Activated CD8-positive, alpha-beta memory T cell treated with anti-CD3 and anti-CD28 coated beads, Interleukin-2, amount 50 U/mL, for 4 hours (primary cell): ENCODE data around the gene ZNF343.
"Not testable (repeated sequence)": the region's sequence is repeated elsewhere in the genome, so short reads cannot be mapped to it uniquely, and the experiment has no call there.

Experiments
- DNase-seq: peaks from one replicate; pipeline ENCODE4 v3.0.0-alpha.2; 2020

Gene ZNF343

DNA sequence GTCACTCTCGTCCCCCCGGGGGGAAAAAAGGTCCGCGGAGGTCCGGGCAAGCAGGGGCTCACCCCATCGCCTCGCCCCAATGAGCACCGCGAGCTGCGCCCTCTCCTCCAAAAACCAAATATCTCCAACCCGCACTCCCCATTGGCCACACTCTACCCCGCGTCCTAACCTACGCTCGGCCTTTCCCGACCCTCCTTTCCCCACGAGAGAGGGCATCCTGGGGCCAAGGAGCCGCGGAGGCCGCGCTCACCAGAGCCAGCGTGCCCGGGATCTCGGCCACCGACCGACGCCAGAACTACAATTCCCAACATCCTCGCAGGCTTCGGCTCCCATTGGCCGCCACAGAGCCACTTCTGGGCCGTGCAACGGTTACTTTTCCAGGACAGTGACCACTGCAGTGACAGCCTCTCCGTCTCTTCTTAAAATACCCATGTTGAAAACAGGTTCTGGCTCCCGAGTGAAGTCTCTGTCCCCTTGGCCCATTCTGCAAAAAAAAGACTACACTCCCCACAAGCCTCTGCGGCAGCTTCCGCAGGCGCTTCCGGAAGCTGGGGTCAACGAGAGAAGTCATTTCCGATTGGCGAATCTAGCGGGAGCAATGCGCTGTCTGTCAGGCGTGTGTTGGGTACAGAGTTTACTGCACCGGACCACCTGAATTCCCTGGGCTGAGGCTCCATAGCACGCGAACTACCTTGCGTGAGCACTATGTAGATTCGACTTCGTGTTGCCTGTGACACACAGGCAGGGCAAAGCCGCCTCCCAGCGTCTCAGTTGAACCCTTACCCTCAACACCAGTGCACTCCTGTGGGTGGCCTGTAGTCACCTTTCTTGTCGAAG is at the start of gene ZNF343:
ZNF343 (minus strand) TSS at position 285 of the 837 bp plus-strand sequence. CDS start 15,020 bp downstream, outside the sequence.
- peak; percentile 73 for DNase-seq

DNA sequence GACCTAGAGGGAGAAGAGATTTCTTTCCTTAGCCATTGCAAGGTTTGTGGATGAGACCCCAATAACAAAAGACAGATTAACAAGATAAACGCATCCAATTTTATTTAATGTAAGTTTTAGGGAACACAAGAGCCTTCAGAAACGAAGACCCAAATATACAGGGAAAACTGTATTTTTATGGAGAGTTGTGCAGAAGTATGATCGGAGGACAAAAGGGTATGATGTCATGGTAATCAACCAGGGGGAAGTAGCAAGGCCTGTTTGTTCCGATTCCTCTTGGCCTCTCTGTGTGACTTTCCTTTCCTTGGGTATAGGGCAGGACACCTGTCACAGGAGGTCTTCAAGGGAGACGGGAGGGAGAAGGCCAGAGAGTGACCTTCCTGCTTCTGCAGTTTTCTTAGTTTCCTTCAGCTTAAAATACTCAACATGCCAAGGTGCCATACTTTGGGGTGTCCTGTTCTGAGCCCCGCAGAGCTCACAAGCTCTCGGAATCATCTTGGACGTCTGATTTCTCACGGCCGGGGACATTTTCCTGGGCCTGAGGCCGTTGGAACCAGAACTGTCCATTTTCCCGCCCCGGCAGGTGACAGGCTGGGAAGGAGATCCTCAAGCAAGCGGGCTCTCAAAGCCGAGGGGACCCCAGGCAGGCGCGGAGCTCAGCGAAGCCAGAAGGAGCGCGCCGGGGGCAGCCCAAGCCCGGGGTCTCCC is 49.3 kb upstream of the ZNF343 start:
- DNase-seq = no peak

DNA sequence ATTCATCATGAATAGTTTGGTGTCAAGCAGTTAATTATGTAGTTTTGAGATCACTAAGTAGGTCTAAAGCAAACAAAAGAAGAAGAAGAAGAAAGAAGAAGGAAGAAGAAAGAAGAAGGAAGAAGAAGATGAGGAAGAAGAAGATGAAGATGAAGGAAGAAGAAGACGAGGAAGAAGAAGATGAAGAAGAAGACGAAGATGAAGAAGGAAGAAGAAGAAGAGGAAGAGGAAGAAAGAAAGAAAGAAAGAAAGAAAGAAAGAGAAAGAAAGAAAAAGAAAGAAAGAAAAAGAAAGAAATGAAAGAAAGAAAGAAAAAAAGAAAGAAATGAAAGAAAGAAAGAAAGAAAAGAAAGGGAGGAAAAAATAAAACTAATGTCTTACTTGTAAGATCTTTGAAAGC is 36.9 kb upstream of the ZNF343 start:
- DNase-seq = no peak

DNA sequence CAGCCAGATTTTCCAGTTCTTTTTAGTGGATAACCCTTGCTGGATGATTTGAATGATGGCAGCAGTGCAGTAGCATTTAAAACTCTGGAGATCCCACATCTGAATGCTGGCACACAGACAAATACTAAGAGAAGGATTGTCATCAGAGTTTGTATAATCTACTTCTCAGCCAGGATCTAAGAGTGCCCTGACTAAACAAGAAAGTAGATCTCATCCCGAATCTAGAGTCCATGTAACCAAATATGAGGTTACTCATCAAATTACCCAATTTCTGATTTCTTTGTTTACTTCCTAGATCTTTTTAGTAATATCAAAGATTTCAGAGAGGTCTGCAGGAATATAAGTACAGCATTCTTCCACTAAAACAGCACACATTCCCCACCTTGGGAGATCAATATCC is 35.5 kb upstream of the ZNF343 start:
- DNase-seq = no peak

DNA sequence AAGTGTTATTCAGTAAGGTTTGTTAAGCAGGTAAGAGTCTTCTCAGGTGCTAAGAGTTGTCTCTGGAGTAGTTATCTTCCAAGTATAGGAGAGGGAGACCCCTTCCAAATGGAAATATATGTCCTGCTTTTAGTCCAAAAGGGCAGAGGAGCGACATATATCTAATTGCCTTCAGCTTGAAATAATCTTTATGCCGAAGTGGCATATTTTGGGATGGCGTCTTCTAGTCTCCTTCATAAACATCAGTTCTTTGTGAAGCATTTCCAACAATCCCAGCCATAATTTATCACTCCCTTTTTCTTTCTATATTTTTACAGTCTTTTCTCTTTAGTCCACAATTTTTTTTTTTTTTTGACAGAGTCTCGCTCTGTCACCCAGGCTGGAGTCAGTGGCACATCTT is 33.6 kb upstream of the ZNF343 start:
- no peak for DNase-seq

DNA sequence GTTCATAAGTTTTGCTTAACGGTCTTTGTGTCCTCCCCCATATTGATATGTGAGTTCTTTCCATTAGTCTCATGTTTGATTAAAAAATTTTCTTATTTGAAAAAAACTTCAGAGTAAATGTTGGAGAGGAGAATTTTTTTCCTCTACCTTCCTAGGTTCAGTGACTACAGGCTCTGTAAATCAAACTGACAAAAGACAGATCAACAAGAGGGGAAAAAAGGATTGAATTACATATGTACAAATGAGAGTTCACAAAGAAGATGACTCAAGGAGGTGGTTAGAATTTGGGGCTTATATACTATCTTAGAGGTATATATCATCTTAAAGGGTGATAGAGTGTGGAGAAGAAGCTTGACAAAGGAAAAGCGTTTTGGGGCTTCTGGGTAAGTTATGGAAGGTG is 33.2 kb upstream of the ZNF343 start:
- no peak for DNase-seq

DNA sequence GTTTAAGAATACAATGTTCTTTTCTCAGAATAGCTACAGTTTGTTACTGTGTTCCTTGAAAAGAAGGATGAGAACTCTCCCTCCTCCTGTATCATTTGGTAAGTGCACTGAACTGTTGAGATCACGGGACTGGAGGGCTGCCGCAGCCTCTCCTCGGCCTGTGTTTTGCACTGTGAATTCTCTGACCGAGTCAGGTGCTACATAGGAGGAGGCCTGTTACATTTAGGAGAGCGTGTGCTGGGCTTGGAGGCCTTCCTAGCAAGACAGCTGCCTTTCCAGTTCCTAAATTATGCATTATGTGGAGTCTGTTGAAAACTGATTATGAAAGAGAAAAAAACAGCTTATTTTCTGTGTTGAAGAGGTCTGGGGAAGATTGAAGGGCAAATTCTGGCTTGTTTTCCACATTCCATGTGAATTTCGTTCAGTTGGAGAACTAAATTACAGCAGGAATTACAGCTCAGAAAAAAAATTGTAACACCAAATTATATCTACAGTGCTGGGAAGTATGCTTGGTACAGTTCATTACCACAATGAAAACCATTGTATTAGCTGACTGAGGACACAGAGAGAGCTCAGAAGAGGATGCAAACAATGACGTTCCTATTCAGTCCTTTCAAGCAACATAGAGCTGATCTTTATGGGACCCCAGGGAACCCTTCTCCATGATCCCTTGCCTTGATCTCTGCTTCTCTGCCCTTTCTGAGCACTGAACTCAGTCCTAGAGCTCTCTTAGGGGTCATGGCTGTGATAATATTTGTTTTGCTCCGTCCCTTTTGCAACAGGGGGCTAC is 30.4 kb upstream of the ZNF343 start:
- DNase-seq = no peak

DNA sequence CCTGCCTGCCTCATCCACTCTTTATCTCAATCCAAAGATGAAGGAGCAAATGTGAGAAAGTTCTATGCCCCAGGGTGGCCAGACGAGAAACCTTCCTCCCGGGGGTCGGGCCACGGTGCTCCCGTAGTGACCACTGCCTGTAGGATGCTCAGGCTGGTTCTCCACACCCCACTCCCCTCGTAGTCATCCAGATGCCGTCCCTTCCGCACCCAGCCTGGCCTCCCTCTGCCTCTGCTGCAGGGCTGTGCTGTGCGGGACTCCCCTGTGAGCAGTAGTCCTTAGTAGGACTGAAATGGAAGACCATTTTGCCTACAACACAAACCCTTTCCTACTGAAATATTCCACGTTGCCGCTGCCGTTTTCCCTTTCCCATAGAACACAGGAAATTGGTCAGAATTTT is 29.6 kb upstream of the ZNF343 start:
- DNase-seq = no peak

DNA sequence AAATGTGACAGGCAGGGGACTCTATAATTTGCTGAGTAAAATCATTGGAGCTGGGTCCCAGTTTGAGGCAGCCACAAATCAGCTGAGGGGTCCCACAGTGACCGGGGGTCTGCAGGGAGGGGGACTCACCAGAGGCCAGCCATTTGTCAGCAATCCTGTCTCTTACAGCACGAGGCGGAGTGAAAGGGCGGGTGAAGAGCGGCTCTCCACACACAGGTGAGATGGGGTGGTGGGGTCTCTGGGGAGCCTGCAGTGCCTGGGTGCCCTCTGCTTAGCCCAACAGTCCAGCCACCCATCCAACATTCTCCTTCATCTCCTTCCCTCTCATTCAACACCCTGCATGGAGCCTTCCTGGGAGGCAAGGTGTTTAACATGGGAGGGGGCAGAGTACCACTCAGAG is 28.4 kb upstream of the ZNF343 start:
- DNase-seq = no peak

DNA sequence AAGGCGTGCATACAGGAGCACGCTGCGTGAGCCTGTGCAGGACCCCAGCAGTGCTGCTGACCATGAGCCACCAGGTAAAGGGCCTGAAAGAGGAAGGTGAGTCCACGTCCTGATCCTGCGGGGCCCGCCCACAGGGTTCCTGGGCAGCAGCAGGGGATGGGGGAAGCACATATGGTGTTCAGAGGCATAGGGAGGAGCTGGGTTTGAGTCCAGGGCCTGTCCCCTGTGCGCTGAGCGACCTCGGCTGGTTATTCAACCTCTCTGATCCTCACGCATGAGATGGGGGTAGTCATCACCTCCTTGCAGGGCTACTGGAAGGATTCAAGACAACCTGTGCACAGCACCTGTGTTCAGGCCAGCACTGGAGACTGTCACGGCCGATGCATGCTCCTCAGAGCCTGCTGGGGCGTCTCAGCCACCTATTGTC is 27.9 kb upstream of the ZNF343 start, which contains the start of gene TMC2:
TMC2 (plus strand) TSS at position 14 of the 427 bp plus-strand sequence; CDS start at position 63, 49 bp downstream.
- no peak for DNase-seq

DNA sequence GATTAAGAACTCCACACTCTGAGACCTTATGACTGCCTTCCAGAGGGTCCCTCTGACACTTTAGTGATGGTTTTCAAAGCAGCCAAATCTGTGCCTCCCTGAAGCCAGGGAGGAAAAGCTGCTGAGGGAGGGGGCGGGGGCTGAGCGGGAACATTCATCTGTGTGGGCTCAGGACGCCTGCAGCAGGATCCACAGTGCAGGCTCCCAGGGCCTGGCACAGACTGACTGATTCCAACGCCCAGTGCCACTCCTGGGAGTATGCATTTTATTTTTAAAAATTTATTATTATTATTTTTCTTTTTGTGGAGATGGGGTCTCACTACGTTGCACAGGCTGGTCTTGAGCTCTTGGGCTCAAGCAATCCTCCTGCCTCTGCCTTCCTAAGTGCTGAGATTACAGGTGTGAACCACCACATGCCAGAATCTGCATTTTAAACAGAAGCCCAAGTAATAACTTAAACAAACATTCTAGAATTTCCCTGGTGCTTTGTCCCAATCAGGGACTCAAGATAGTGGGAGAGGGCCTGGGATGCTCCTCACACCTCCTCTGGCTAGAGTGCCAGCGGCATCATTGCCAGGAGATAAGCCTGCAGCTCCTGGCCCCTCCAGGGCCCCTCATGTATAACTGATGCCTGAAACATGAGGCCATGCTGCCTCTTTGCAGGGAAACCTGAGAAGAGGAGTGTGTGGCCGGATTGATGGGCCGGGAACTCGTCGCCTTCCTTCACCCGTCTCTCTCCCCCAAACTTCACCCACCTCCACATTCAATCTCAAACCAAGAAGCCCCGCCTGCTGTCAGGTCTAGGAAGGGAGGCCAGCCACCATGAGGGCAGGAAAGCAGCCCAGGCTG is 27.2 kb upstream of the ZNF343 start:
- DNase-seq = no peak

DNA sequence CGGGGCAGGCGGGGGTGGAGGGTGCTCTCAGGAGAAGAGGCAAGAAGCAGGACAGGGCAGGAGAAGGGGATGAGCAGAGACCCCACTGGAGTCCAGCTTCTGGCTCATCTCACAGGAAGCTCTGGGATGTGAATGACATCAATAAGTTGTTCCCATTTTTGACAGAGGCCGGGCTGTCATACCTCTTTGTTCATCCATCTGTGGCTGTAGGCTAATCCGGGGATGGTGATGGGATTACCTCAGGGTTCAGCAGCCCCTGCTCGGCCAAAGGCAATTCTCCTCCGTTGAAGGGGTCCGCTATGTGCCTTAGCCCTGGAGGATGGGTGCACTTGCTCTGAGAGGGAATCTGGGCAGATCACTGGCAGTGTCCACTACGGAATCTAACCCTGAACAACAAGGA is 24.4 kb upstream of the ZNF343 start:
- DNase-seq = no peak

DNA sequence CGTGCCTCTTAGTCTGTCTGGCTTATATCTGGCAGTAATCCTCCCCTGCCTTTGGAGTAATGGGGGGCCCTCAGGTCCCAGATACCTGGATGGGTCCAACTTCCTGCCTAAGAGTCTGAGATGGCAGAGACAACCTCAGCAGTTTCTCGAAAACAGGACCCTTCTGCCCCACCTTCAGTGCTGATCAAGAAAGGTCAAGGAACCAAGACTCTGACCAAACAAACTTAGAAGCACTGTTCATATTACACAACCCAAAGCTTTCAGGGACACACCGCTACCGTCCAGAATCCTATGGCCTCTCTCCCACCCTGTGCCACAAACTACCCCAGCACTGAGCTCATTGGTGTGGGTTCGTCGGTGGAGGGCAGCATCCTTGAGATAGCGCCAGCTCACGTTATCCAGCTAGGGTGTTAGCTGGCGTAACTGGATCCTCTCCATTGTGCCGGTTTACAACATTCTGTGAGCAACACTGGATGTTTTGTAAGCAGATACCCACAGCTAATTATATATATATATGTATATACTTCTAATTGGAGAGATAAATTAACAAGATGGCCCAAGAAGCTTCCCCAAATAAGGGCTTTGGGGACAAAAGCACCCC is 20.1 kb upstream of the ZNF343 start:
- DNase-seq = no peak

DNA sequence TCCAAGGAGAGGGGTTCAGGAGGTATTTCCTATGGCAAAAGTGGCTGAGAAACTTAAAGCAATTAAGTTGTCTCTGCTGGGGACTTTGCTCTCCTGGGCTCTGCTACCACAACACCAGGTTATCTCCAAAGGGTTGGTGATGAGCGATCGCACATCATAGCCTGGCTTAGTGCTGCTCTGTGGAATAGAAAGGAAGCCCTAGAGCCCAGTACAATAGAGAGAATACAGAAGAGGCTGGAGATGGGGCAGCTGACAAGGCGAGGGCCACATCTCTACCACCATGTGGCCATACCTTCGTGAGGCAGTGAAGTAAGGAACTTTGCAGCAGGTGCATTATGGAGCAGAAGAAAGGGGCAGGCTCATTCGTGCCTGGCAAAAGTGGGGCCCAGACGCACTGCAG is 19.0 kb upstream of the ZNF343 start:
- DNase-seq = no peak

DNA sequence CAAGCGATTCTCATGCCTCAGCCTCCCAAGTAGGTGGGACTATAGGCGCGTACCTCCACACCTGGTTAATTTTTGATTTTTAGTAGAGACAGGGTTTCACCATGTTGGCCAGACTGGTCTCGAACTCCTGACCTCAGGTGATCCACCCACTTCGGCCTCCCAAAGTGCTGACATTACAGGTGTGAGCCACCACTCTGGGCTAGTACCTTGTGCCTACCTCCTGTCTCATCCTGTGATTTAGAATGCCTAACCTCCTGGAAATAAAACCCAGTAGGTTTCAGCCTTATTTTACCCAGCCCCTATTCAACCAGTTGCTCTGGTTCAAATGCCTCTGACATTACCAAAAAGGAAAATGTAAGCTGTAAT is 17.5 kb upstream of the ZNF343 start:
- DNase-seq = not testable (repeated sequence)

DNA sequence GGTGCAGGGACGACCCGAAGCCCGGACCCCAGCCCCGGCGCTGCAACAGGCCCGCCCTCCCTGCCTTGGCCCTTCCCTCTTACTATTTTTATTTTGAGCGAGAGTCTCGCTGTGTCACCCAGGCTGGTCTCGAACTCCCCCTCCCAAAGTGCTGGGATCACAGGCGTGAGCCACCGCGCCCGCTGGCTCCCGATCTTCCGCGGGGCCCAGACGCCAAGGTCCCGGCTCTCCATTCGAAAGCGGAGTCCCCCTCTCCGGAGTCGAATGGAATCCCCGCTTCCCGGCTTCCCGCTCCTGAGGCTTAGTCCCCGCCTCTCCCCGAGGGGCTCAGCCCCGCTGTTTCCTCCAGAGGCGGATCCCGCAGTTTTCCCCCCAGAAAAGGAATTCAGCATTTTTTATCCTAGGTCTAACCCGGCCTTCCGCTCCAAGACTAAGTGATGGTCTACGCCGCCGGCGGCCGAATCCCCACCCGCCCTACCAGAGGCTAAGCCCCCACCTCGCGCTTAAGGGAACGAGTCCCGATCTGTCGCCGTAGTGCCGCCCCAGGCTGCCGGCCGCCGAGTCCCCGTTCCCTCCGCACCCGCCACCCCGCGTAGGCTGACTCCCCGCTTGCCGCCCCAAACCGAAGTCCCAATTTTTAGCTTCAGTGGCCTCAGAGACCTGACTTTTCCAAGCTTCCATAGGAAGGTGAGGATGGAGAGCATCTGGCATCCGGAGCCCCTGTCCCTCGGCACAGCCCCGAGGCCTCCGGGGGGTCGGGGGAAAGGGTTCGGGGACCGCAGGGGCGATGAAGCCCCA is 16.2 kb upstream of the ZNF343 start:
- DNase-seq = peak; percentile 48

DNA sequence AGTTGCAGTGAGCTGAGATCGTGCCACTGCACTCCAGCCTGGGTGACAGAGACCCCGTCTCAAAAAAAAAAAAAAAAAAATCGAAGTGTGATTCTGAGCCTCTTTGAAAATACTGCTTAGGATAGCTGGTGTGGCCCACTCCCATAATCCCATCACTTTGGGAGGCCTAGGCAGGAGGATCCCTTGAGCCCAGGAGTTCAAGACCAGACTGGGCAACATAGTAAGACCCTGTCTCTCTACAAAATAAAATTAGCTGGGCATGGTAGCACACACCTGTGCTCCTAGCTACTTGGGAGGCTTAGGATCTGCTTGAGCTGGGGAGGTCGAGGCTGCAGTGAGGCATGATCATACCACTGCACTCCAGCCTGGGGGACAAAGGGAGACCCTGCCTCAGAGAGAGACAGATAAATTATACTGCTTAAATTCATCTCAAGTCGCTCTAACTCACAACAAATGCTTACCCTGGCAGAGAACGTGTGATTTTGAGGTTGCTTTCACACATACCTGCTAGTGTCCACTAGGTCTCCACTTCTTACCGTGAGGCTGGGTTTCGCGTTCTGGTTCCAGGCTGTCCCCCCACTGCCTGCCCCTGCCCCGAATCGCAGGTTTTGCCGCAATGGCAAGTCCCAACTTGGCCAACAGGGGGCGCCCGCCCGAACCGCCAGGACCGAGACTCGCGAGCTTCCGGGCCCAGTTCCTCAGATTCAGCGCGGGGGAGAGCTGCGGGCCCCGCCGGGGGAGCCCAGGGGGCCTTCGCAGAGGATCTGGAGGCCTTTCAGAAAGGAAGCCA is 15.4 kb upstream of the ZNF343 start:
- peak; percentile 93 for DNase-seq

DNA sequence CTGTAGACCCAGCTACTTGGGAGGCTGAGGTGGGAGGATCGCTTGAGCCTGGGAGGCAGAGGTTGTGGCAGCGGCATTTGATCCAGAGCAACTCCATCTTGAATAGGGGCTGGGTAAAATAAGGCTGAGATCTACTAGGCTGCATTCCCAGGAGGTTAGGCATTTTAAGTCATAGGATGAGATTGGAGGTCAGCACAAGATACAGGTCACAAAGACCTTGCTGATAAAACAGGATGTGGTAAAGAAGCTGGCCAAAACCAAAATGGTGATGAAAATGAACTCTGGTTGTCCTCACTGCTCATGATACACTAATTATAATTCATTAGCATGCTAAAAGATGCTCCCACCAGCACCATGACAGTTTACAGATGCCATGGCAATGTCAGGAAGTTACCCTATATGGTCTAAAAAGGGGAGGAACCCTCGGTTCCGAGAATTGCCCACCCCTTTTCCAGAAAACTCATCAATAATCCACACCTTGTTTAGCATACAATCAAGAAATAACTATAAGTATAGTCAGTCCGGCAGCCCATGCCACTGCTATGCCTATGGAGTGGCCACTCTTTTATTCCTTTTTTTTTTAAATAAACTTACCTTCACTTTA is 14.2 kb upstream of the ZNF343 start:
- DNase-seq = not testable (repeated sequence)

DNA sequence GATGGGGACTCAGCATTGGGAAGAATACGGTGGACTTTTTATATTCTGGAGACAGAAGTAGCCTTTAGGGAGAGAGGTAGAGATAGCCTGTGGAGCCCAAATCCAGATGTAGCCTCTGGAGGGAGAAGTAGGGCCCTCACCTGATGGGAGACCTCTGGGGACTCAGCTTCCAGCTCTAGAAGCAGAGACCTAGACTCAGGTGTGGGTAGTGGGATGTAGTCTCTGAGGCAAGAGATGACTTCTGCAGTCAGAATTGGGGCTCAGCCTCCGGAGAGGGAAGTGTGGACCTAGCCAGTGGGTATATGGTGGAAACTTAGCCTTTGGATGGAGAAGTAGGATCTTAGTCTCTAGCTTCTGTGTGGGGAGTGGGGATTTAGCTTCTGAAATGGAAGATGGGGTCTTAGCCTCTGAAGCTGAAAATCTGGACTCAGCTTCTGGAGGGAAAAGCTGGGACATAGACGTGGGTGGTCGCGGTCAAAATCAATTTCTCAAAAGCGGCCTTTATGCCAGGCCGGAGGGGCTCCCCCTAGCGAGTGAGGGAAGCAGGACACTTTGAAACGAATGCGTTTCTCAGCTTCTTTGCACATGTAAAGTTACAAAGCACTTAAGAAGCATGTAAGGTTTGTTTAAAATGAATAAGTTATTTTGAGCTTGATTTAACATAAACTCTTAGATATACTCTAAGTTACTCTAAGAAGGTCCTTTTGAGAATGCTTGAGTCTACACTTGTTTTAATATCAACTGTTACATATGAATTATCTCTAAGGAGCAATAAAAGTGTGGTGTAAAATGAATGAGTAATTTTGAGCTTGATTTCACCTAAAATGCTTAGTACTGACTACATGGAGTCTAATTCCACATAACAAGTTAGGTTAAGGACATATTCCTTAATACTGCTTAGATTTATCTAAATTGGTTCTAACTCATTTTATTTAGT is 12.9 kb upstream of the ZNF343 start:
- peak; percentile 57 for DNase-seq
